GM23338 (cell line): Measurements from ENCODE around the gene SLC50A1.

Experiments used
- CREB1 ChIP-seq: fragments of 250-450 bp; sonication (Bioruptor Pico); IDR thresholded peaks from 2 replicates; pipeline ENCODE4 v1.5.0; 2020; ENCODE audit warnings: low read depth, mild to moderate bottlenecking, moderate library complexity
- CTCF ChIP-seq, 2 experiments: fragments of 200-600 bp in 1 of 2; sonication (generic) in 1 of 2; conservative IDR thresholded peaks; 2 replicates each; pipeline versions ENCODE4 v1.5.1 to v1.6.1; 2016 to 2017; ENCODE audit warnings: antibody characterized with exemption in 2 of 2, low read depth in 2 of 2, mild to moderate bottlenecking in 2 of 2, moderate library complexity in 1 of 2
- EZH2 ChIP-seq: fragments of 200-600 bp; sonication (generic); IDR thresholded peaks from one replicate; pipeline ENCODE4 v1.8.0; 2017; ENCODE audit warnings: antibody characterized with exemption, mild to moderate bottlenecking, low read depth; ENCODE audit not compliant: unreplicated experiment
- EZH2phosphoT487 ChIP-seq: fragments of 200-600 bp; sonication (generic); IDR thresholded peaks from one replicate; pipeline ENCODE4 v1.8.1; 2018; ENCODE audit warnings: antibody characterized with exemption; ENCODE audit not compliant: unreplicated experiment
- JUNB ChIP-seq: IDR thresholded peaks from one replicate; pipeline ENCODE4 v1.6.1; 2016; ENCODE audit warnings: antibody characterized with exemption; ENCODE audit not compliant: unreplicated experiment
- NANOG ChIP-seq: IDR thresholded peaks from 2 replicates; pipeline ENCODE4 v1.6.1; 2016; ENCODE audit warnings: antibody characterized with exemption, borderline replicate concordance
- POLR2AphosphoS5 ChIP-seq: IDR thresholded peaks from 2 replicates; pipeline ENCODE4 v1.6.1; 2016; ENCODE audit warnings: antibody characterized with exemption, low read depth
- STAT1 ChIP-seq: IDR thresholded peaks from one replicate; pipeline ENCODE4 v1.6.1; 2016; ENCODE audit warnings: antibody characterized with exemption; ENCODE audit not compliant: unreplicated experiment
- ZNF331 ChIP-seq: fragments of 250-450 bp; sonication (Bioruptor Pico); IDR thresholded peaks from 2 replicates; pipeline ENCODE4 v1.5.0; 2020; ENCODE audit warnings: low read depth, mild to moderate bottlenecking, moderate library complexity
- ZNF462 ChIP-seq: fragments of 250-450 bp; sonication (Bioruptor Pico); IDR thresholded peaks from 2 replicates; pipeline ENCODE4 v1.5.0; 2020; ENCODE audit warnings: mild to moderate bottlenecking, moderate library complexity
- TF ChIP-seq, protein P1 (sequence below): IDR thresholded peaks from one replicate; pipeline ENCODE4 v1.6.1; 2018; ENCODE audit warnings: antibody characterized with exemption; ENCODE audit not compliant: unreplicated experiment
- TF ChIP-seq, protein P2 (sequence below): IDR thresholded peaks from 2 replicates; pipeline ENCODE4 v1.6.1; 2016; ENCODE audit warnings: antibody characterized with exemption

- TF ChIP-seq JUNB (no peak), CREB1 (CRISPR knock-in tag) (no peak), CTCF (conservative IDR thresholded peaks at IDR 0.05; ENCODE audit: low read depth in 2 of 2) (no peak), EZH2 (peak; percentile 86), POLR2AphosphoS5 (no peak), EZH2phosphoT487 (peak; percentile 47), ZNF331 (CRISPR knock-in tag) (no peak), STAT1 (no peak), NANOG (no peak), ZNF462 (CRISPR knock-in tag) (no peak)
- TF ChIP-seq, protein P1, sequence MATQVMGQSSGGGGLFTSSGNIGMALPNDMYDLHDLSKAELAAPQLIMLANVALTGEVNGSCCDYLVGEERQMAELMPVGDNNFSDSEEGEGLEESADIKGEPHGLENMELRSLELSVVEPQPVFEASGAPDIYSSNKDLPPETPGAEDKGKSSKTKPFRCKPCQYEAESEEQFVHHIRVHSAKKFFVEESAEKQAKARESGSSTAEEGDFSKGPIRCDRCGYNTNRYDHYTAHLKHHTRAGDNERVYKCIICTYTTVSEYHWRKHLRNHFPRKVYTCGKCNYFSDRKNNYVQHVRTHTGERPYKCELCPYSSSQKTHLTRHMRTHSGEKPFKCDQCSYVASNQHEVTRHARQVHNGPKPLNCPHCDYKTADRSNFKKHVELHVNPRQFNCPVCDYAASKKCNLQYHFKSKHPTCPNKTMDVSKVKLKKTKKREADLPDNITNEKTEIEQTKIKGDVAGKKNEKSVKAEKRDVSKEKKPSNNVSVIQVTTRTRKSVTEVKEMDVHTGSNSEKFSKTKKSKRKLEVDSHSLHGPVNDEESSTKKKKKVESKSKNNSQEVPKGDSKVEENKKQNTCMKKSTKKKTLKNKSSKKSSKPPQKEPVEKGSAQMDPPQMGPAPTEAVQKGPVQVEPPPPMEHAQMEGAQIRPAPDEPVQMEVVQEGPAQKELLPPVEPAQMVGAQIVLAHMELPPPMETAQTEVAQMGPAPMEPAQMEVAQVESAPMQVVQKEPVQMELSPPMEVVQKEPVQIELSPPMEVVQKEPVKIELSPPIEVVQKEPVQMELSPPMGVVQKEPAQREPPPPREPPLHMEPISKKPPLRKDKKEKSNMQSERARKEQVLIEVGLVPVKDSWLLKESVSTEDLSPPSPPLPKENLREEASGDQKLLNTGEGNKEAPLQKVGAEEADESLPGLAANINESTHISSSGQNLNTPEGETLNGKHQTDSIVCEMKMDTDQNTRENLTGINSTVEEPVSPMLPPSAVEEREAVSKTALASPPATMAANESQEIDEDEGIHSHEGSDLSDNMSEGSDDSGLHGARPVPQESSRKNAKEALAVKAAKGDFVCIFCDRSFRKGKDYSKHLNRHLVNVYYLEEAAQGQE = no peak
- TF ChIP-seq, protein P2, sequence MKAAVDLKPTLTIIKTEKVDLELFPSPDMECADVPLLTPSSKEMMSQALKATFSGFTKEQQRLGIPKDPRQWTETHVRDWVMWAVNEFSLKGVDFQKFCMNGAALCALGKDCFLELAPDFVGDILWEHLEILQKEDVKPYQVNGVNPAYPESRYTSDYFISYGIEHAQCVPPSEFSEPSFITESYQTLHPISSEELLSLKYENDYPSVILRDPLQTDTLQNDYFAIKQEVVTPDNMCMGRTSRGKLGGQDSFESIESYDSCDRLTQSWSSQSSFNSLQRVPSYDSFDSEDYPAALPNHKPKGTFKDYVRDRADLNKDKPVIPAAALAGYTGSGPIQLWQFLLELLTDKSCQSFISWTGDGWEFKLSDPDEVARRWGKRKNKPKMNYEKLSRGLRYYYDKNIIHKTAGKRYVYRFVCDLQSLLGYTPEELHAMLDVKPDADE = no peak
These were observed 10.1 kb upstream of the SLC50A1 start for GRCh38 chr1:155125511-155125945.
